Tibial nerve (tissue), 4 donors: ENCODE data around the gene VPS72.
A peak's percentile ranks its signal among the peaks of the same experiment; 100 is the strongest.

Experiments used
- EP300 ChIP-seq, 2 donors: sonication (generic); formaldehyde crosslinking; IDR thresholded peaks; one replicate each; pipeline ENCODE4 v1.6.1; 2017; ENCODE audit warnings: antibody characterized with exemption in 2 of 2, mild to moderate bottlenecking in 1 of 2
- POLR2A ChIP-seq, 2 donors: fragments of 450-650 bp; IDR thresholded peaks; one replicate each; pipeline ENCODE4 v1.6.1; 2017; ENCODE audit warnings: antibody characterized with exemption in 2 of 2, mild to moderate bottlenecking in 2 of 2, moderate library complexity in 2 of 2
- TF ChIP-seq, protein P1 (sequence below), 5 experiments: fragments of 200-600 bp in 3 of 5; fragments of 450-650 bp in 2 of 5; sonication (generic) in 3 of 5; IDR thresholded peaks; one replicate each; pipeline ENCODE4 v1.5.1; 2016 to 2019; ENCODE audit warnings: antibody characterized with exemption in 5 of 5, mild to moderate bottlenecking in 3 of 5, moderate library complexity in 2 of 5

GRCh38 chr1:151146412-151147131 lies 43.4 kb downstream of the VPS72 start, which contains the start of gene SEMA6C:
- TF ChIP-seq, protein P1, sequence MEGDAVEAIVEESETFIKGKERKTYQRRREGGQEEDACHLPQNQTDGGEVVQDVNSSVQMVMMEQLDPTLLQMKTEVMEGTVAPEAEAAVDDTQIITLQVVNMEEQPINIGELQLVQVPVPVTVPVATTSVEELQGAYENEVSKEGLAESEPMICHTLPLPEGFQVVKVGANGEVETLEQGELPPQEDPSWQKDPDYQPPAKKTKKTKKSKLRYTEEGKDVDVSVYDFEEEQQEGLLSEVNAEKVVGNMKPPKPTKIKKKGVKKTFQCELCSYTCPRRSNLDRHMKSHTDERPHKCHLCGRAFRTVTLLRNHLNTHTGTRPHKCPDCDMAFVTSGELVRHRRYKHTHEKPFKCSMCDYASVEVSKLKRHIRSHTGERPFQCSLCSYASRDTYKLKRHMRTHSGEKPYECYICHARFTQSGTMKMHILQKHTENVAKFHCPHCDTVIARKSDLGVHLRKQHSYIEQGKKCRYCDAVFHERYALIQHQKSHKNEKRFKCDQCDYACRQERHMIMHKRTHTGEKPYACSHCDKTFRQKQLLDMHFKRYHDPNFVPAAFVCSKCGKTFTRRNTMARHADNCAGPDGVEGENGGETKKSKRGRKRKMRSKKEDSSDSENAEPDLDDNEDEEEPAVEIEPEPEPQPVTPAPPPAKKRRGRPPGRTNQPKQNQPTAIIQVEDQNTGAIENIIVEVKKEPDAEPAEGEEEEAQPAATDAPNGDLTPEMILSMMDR (IDR thresholded peaks at IDR 0.05) = peak in 1 of 5 experiments; percentile 19
- TF ChIP-seq EP300 (IDR thresholded peaks at IDR 0.05) (peak; percentile 44 to 92), POLR2A (IDR thresholded peaks at IDR 0.05) (peak; percentile 35 to 92)
